Measurements from ENCODE around the gene G3BP1. TPM values are rescaled to one million over a fixed set of nuclear protein-coding genes. Genes with fewer than 3 reads are reported as not detected.
"Not testable (repeated sequence)": the region's sequence is repeated elsewhere in the genome, so short reads cannot be mapped to it uniquely, and the experiment has no call there.

G3BP1 gene
- total and polyA plus RNA-seq, 4 donors, result 26.9 to 144 (median 62.7) TPM

- H3K9ac ChIP-seq (ENCODE audit: low read depth in 1 of 2, low read length in 2 of 2), result no peak overlapping the region
- no peak overlapping the region for H3K4me3 ChIP-seq (ENCODE audit: low read depth in 1 of 3, low read length in 3 of 3)
- H3K36me3 ChIP-seq (ENCODE audit: control insufficient read depth in 4 of 4, insufficient read depth in 3 of 4, low read depth in 1 of 4, low read length in 3 of 4), result peaks cover 0 to 7% (median 0%) of the 10 kb centered on the region in 4 donors
- no peak for DNase-seq (ENCODE audit: low spot score)
- peaks cover 3 to 33% (median 12%) of the 10 kb centered on the region in 4 donors for H3K4me1 ChIP-seq (ENCODE audit: control insufficient read depth in 4 of 4, insufficient read depth in 4 of 4, low read length in 3 of 4)
- TF ChIP-seq EGR1 (IDR thresholded peaks at IDR 0.05; ENCODE audit: low read depth in 2 of 2) (no peak), REST (IDR thresholded peaks at IDR 0.05) (no peak), RXRA (IDR thresholded peaks at IDR 0.05) (no peak), TAF1 (conservative IDR thresholded peaks at IDR 0.05) (no peak), FOXA1 (IDR thresholded peaks at IDR 0.05) (no peak), JUND (IDR thresholded peaks at IDR 0.05) (no peak), YY1 (IDR thresholded peaks at IDR 0.05) (no peak), RAD21 (IDR thresholded peaks at IDR 0.05) (no peak), NR2F2 (IDR thresholded peaks at IDR 0.05) (no peak), GABPA (IDR thresholded peaks at IDR 0.05 in 1 of 2, conservative IDR thresholded peaks at IDR 0.05 in 1 of 2) (no peak)
- TF ChIP-seq, protein P1, sequence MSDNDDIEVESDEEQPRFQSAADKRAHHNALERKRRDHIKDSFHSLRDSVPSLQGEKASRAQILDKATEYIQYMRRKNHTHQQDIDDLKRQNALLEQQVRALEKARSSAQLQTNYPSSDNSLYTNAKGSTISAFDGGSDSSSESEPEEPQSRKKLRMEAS (IDR thresholded peaks at IDR 0.05), result no peak
- TF ChIP-seq, protein P2, sequence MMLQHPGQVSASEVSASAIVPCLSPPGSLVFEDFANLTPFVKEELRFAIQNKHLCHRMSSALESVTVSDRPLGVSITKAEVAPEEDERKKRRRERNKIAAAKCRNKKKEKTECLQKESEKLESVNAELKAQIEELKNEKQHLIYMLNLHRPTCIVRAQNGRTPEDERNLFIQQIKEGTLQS (IDR thresholded peaks at IDR 0.05), result no peak
- H3K9me3 ChIP-seq (ENCODE audit: control insufficient read depth in 4 of 4, low read length in 3 of 4), result no peaks in the 10 kb centered on the region
- WGBS, result 74% methylated on average over 1 of the region's 1 CpG
- H3K27me3 ChIP-seq (ENCODE audit: control insufficient read depth in 4 of 4, insufficient read depth in 4 of 4, low read length in 3 of 4), result no peaks in the 10 kb centered on the region
- H3K27ac ChIP-seq (ENCODE audit: low read depth in 1 of 2, low read length in 2 of 2), result no peak overlapping the region
Observed at GRCh38 chr5:151781201-151781600, 9.4 kb downstream of the G3BP1 start.

DNA sequence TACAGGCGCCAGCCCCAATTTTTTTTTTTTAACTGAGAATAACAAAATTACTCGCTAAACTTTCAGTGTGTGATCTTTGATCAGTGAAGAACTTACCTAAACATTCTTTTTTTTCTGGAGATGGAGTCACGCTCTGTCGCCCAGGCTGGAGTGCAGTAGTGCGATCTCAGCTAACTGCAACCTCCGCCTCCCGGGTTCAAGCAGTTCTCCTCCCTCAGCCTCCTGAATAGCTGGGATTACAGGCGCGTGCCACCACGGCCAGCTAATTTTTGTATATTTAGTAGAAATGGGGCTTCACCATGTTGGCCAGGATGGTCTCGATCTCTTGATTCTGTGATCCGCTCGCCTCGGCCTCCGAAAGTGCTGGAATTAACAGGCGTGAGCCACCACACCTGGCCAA is 11.9 kb downstream of the G3BP1 start:
- H3K9ac ChIP-seq (ENCODE audit: low read depth in 1 of 2, low read length in 2 of 2); H3K27me3 ChIP-seq (ENCODE audit: control insufficient read depth in 4 of 4, insufficient read depth in 4 of 4, low read length in 3 of 4); H3K9me3 ChIP-seq (ENCODE audit: control insufficient read depth in 4 of 4, low read length in 3 of 4); DNase-seq (ENCODE audit: low spot score); H3K27ac ChIP-seq (ENCODE audit: low read depth in 1 of 2, low read length in 2 of 2); H3K4me3 ChIP-seq (ENCODE audit: low read depth in 1 of 3, low read length in 3 of 3): not testable (repeated sequence)
- Histone ChIP-seq H3K4me1 (ENCODE audit: control insufficient read depth in 4 of 4, insufficient read depth in 4 of 4, low read length in 3 of 4) (peaks cover 3 to 19% (median 4%) of the 10 kb centered on the region in 4 donors), H3K36me3 (ENCODE audit: control insufficient read depth in 4 of 4, insufficient read depth in 3 of 4, low read depth in 1 of 4, low read length in 3 of 4) (peaks cover 7 to 10% (median 7%) of the 10 kb centered on the region in 4 donors)
- WGBS, result 98% methylated on average over 16 of the region's 16 CpGs

- no peak overlapping the region for H3K27ac ChIP-seq (ENCODE audit: low read depth in 1 of 2, low read length in 2 of 2)
- TF ChIP-seq EGR1 (IDR thresholded peaks at IDR 0.05; ENCODE audit: low read depth in 2 of 2) (no peak), HNF4A (conservative IDR thresholded peaks at IDR 0.05) (no peak), GABPA (IDR thresholded peaks at IDR 0.05 in 1 of 2, conservative IDR thresholded peaks at IDR 0.05 in 1 of 2) (no peak), NR2F2 (IDR thresholded peaks at IDR 0.05) (no peak), SP1 (IDR thresholded peaks at IDR 0.05) (no peak), JUND (IDR thresholded peaks at IDR 0.05) (no peak), YY1 (IDR thresholded peaks at IDR 0.05) (no peak), RXRA (IDR thresholded peaks at IDR 0.05) (no peak), REST (IDR thresholded peaks at IDR 0.05) (no peak), FOXA1 (IDR thresholded peaks at IDR 0.05) (no peak), ZBTB33 (IDR thresholded peaks at IDR 0.05) (no peak)
- TF ChIP-seq, protein P2 (IDR thresholded peaks at IDR 0.05), result no peak
- H3K36me3 ChIP-seq (ENCODE audit: control insufficient read depth in 4 of 4, insufficient read depth in 3 of 4, low read depth in 1 of 4, low read length in 3 of 4), result peaks cover 7 to 10% (median 9%) of the 10 kb centered on the region in 4 donors
- H3K9ac ChIP-seq (ENCODE audit: low read depth in 1 of 2, low read length in 2 of 2), result no peak overlapping the region
- 84% methylated on average over 3 of the region's 3 CpGs for WGBS
- H3K27me3 ChIP-seq (ENCODE audit: control insufficient read depth in 4 of 4, insufficient read depth in 4 of 4, low read length in 3 of 4), result no peaks in the 10 kb centered on the region
- H3K9me3 ChIP-seq (ENCODE audit: control insufficient read depth in 4 of 4, low read length in 3 of 4), result no peaks in the 10 kb centered on the region
- DNase-seq (ENCODE audit: low spot score), result no peak
- peaks cover 0 to 15% (median 4%) of the 10 kb centered on the region in 4 donors for H3K4me1 ChIP-seq (ENCODE audit: control insufficient read depth in 4 of 4, insufficient read depth in 4 of 4, low read length in 3 of 4)
- no peak overlapping the region for H3K4me3 ChIP-seq (ENCODE audit: low read depth in 1 of 3, low read length in 3 of 3)
Observed at GRCh38 chr5:151784141-151784540, 12.4 kb downstream of the G3BP1 start.
